Left kidney (tissue), 2 donors: ENCODE results near the gene TMEM140. TPM values are rescaled to one million over a fixed set of nuclear protein-coding genes. Genes with fewer than 3 reads are reported as not detected.

Experiments
- DNase-seq: peaks from one replicate; pipeline ENCODE4 v3.0.0-alpha.2; 2013
- polyA plus RNA-seq: library from polyadenylated mRNA; unstranded; fragments of 120-200 nt; gene quantifications from one replicate; pipeline ENCODE4 v1.2.1, GENCODE V29; 2013; ENCODE audit not compliant: insufficient read length

Gene TMEM140
- polyA plus RNA-seq, 1 donor: 25.9 TPM

DNA sequence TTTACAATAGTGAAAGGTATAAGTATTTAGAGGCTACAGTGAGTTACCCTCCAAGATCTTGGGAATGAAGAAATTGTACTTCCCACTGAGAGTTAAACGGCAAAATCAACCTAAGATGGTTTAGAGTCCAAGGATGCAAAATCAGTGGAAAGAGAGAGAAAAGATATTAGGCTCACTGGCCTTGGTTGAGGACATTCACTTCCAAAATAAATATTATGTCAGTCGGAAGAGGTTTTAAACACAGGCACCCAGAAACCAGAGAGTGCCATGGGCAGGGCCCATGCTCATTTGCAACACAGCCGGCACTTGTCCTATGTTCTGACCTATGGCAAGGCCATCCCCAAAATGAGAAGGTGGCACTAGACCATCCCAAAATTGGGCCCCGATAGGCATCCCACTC is 67.3 kb downstream of the TMEM140 start:
- DNase-seq: no peak

- DNase-seq: no peak
Measured at GRCh38 chr7:135215698-135216097, 67.8 kb downstream of the TMEM140 start.

Other genes with a start within 250 kb of the TMEM140 start
- 17.1 TPM for gene AGBL3, start 161.6 kb upstream of the TMEM140 start, polyA plus RNA-seq
- gene CYREN, start 22.6 kb downstream of the TMEM140 start, polyA plus RNA-seq: 66.8 TPM
- 58.1 TPM for gene WDR91, start 63.5 kb downstream of the TMEM140 start, polyA plus RNA-seq
- 0.32 TPM for gene STRA8, start 85.8 kb downstream of the TMEM140 start, polyA plus RNA-seq